ENCODE measurements around the gene HDAC4.

GRCh38 chr2:239329284-239329971 lies 71.4 kb downstream of the HDAC4 start:
- TF ChIP-seq CTCF (IDR thresholded peaks at IDR 0.05) (no peak), POLR2A (IDR thresholded peaks at IDR 0.05) (no peak)
